ENCODE data around the gene TPST2.

TPST2 gene

GRCh38 chr22:26547426-26547825 lies 42.5 kb downstream of the TPST2 start:
- TF ChIP-seq TAF1 (IDR thresholded peaks at IDR 0.05; ENCODE audit: borderline replicate concordance, insufficient read depth, low read length) (no peak), SIN3A (IDR thresholded peaks at IDR 0.05; ENCODE audit: borderline replicate concordance, insufficient read depth, low read length) (no peak), FOXP2 (optimal IDR thresholded peaks at IDR 0.05; ENCODE audit: borderline replicate concordance, extremely low read depth, extremely low read length, insufficient read depth) (no peak), POLR2AphosphoS5 (IDR thresholded peaks at IDR 0.05; ENCODE audit: low read depth, low read length) (no peak)
- TF ChIP-seq, protein P1, sequence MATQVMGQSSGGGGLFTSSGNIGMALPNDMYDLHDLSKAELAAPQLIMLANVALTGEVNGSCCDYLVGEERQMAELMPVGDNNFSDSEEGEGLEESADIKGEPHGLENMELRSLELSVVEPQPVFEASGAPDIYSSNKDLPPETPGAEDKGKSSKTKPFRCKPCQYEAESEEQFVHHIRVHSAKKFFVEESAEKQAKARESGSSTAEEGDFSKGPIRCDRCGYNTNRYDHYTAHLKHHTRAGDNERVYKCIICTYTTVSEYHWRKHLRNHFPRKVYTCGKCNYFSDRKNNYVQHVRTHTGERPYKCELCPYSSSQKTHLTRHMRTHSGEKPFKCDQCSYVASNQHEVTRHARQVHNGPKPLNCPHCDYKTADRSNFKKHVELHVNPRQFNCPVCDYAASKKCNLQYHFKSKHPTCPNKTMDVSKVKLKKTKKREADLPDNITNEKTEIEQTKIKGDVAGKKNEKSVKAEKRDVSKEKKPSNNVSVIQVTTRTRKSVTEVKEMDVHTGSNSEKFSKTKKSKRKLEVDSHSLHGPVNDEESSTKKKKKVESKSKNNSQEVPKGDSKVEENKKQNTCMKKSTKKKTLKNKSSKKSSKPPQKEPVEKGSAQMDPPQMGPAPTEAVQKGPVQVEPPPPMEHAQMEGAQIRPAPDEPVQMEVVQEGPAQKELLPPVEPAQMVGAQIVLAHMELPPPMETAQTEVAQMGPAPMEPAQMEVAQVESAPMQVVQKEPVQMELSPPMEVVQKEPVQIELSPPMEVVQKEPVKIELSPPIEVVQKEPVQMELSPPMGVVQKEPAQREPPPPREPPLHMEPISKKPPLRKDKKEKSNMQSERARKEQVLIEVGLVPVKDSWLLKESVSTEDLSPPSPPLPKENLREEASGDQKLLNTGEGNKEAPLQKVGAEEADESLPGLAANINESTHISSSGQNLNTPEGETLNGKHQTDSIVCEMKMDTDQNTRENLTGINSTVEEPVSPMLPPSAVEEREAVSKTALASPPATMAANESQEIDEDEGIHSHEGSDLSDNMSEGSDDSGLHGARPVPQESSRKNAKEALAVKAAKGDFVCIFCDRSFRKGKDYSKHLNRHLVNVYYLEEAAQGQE (IDR thresholded peaks at IDR 0.05; ENCODE audit: insufficient read depth in 1 of 2, low read depth in 2 of 2, low read length in 2 of 2) = no peak

- TF ChIP-seq FOXP2 (optimal IDR thresholded peaks at IDR 0.05; ENCODE audit: borderline replicate concordance, extremely low read depth, extremely low read length, insufficient read depth) (no peak), POLR2AphosphoS5 (IDR thresholded peaks at IDR 0.05; ENCODE audit: low read depth, low read length) (no peak), SIN3A (IDR thresholded peaks at IDR 0.05; ENCODE audit: borderline replicate concordance, insufficient read depth, low read length) (no peak), TAF1 (IDR thresholded peaks at IDR 0.05; ENCODE audit: borderline replicate concordance, insufficient read depth, low read length) (no peak)
- TF ChIP-seq, protein P1 (IDR thresholded peaks at IDR 0.05; ENCODE audit: insufficient read depth in 1 of 2, low read depth in 2 of 2, low read length in 2 of 2) = no peak
Measured at GRCh38 chr22:26546282-26546681, 43.6 kb downstream of the TPST2 start.

- TF ChIP-seq FOXP2 (optimal IDR thresholded peaks at IDR 0.05; ENCODE audit: borderline replicate concordance, extremely low read depth, extremely low read length, insufficient read depth) (no peak), TAF1 (IDR thresholded peaks at IDR 0.05; ENCODE audit: borderline replicate concordance, insufficient read depth, low read length) (no peak), SIN3A (IDR thresholded peaks at IDR 0.05; ENCODE audit: borderline replicate concordance, insufficient read depth, low read length) (no peak), POLR2AphosphoS5 (IDR thresholded peaks at IDR 0.05; ENCODE audit: low read depth, low read length) (no peak)
- TF ChIP-seq, protein P1 (IDR thresholded peaks at IDR 0.05; ENCODE audit: insufficient read depth in 1 of 2, low read depth in 2 of 2, low read length in 2 of 2) = no peak
Measured at GRCh38 chr22:26545827-26546226, 44.1 kb downstream of the TPST2 start.

DNA sequence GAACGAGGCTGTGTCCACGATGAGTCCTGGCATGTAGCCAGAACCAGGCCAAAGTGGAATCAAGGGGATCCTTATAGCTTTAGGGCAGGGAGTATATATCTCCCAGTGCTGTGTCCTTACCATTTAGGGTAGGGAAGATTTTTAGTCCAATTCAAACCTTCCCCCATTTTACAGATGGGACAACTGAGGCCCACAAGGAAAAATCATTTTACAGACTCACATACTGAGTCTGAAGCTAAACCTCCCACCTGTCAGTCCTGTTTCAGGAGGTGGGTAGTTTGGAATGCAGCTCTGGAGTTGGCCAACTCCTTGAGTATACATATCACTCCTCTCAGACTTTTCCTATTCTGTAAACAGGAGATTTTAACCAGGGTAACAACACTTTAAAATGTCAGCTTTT lies 44.5 kb downstream of the TPST2 start:
- TF ChIP-seq TAF1 (IDR thresholded peaks at IDR 0.05; ENCODE audit: borderline replicate concordance, insufficient read depth, low read length) (no peak), SIN3A (IDR thresholded peaks at IDR 0.05; ENCODE audit: borderline replicate concordance, insufficient read depth, low read length) (no peak), POLR2AphosphoS5 (IDR thresholded peaks at IDR 0.05; ENCODE audit: low read depth, low read length) (no peak), FOXP2 (optimal IDR thresholded peaks at IDR 0.05; ENCODE audit: borderline replicate concordance, extremely low read depth, extremely low read length, insufficient read depth) (no peak)
- TF ChIP-seq, protein P1 (IDR thresholded peaks at IDR 0.05; ENCODE audit: insufficient read depth in 1 of 2, low read depth in 2 of 2, low read length in 2 of 2) = no peak

DNA sequence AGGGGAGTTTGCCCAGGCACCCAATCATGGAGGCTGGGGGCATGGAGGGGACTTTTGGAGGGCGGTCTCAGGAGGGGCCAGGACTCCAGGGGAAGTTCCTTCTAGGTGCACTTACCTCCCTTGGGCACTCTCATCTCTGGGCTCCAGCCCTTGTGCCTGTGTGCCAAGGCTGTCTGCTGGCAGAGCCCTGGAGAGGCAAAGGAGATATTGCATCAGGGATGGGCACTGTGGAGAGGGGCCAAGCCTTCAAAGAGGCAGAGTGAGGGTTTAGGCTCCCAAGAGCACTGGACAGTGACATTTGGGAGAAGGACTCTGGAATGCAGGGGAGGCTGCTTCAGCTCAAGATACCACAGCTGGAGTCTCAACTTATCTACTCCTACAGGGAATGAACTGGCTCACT lies 45.4 kb downstream of the TPST2 start:
- TF ChIP-seq FOXP2 (optimal IDR thresholded peaks at IDR 0.05; ENCODE audit: borderline replicate concordance, extremely low read depth, extremely low read length, insufficient read depth) (no peak), SIN3A (IDR thresholded peaks at IDR 0.05; ENCODE audit: borderline replicate concordance, insufficient read depth, low read length) (no peak), POLR2AphosphoS5 (IDR thresholded peaks at IDR 0.05; ENCODE audit: low read depth, low read length) (no peak), TAF1 (IDR thresholded peaks at IDR 0.05; ENCODE audit: borderline replicate concordance, insufficient read depth, low read length) (no peak)
- TF ChIP-seq, protein P1 (IDR thresholded peaks at IDR 0.05; ENCODE audit: insufficient read depth in 1 of 2, low read depth in 2 of 2, low read length in 2 of 2) = no peak

All from PFSK-1 (cell line).